Neural cell (in vitro differentiated cells): ENCODE results near the gene STIM2. TPM values are rescaled to one million over a fixed set of nuclear protein-coding genes. Genes with fewer than 3 reads are reported as not detected.

ENCODE experiments used
- H2AFZ ChIP-seq: fragments of 200-600, 300-800 bp; sonication (generic), shearing (Covaris generic); 2 replicates; pipeline ENCODE4 v1.6.0; 2014; ENCODE audit warnings: low read depth, mild to moderate bottlenecking, antibody characterized with exemption, low read length, moderate library complexity
- H3F3A ChIP-seq: fragments of 200-600 bp; shearing (Covaris generic); 2 replicates; pipeline ENCODE4 v1.6.1; 2016; ENCODE audit warnings: mild to moderate bottlenecking, moderate library complexity, mixed read lengths, antibody characterized with exemption, low read length; ENCODE audit not compliant: insufficient read depth, poor library complexity, severe bottlenecking
- H3K27ac ChIP-seq: fragments of 200-600, 300-800 bp; sonication (generic), shearing (Covaris generic); 2 replicates; pipeline ENCODE4 v1.5.1; 2014; ENCODE audit warnings: mild to moderate bottlenecking, low read length, moderate library complexity
- H3K27me3 ChIP-seq: fragments of 300-800, 200-600 bp; sonication (generic), shearing (Covaris generic); 2 replicates; pipeline ENCODE4 v1.6.0; 2014; ENCODE audit warnings: mild to moderate bottlenecking, low read depth, low read length, moderate library complexity; ENCODE audit not compliant: insufficient read depth
- H3K36me3 ChIP-seq: fragments of 300-800, 200-600 bp; sonication (generic), shearing (Covaris generic); 2 replicates; pipeline ENCODE4 v1.5.1; 2014; ENCODE audit warnings: mild to moderate bottlenecking, antibody characterized with exemption, low read length, moderate library complexity; ENCODE audit not compliant: insufficient read depth
- H3K4me2 ChIP-seq: fragments of 300-800, 200-600 bp; sonication (generic), shearing (Covaris generic); 2 replicates; pipeline ENCODE4 v1.6.0; 2014; ENCODE audit warnings: mild to moderate bottlenecking, low read length
- H3K4me3 ChIP-seq: fragments of 300-800, 200-600 bp; sonication (generic), shearing (Covaris generic); 2 replicates; pipeline ENCODE4 v1.5.1; 2014; ENCODE audit warnings: mild to moderate bottlenecking, low read length, moderate library complexity
- H3K79me2 ChIP-seq: fragments of 200-600 bp; shearing (Covaris generic); replicated peaks from 2 replicates; pipeline ENCODE4 v1.6.0; 2014; ENCODE audit warnings: mild to moderate bottlenecking, low read length, moderate library complexity; ENCODE audit not compliant: insufficient read depth
- H3K9ac ChIP-seq: fragments of 300-800, 200-600 bp; sonication (generic), shearing (Covaris generic); 2 replicates; pipeline ENCODE4 v1.6.1; 2016; ENCODE audit warnings: mild to moderate bottlenecking, low read length, mixed read lengths
- H3K9me2 ChIP-seq: fragments of 200-600 bp; shearing (Covaris generic); 2 replicates; pipeline ENCODE4 v1.6.1; 2016; ENCODE audit warnings: mild to moderate bottlenecking, low read length, mixed read lengths; ENCODE audit not compliant: insufficient read depth
- H3K9me3 ChIP-seq: fragments of 200-600, 300-800 bp; sonication (generic), shearing (Covaris generic); 2 replicates; pipeline ENCODE4 v1.6.1; 2016; ENCODE audit warnings: mild to moderate bottlenecking, mixed run types, low read length, moderate library complexity, mixed read lengths
- H4K20me1 ChIP-seq: fragments of 200-600 bp; shearing (Covaris generic); 2 replicates; pipeline ENCODE4 v1.6.1; 2016; ENCODE audit warnings: mild to moderate bottlenecking, mixed run types; ENCODE audit not compliant: insufficient read depth
- CTCF ChIP-seq: fragments of 450-650 bp; IDR thresholded peaks from 2 replicates; pipeline ENCODE4 v1.5.1; 2014; ENCODE audit warnings: antibody characterized with exemption, mild to moderate bottlenecking, moderate library complexity; ENCODE audit not compliant: poor library complexity, severe bottlenecking
- EP300 ChIP-seq: fragments of 450-650 bp; conservative IDR thresholded peaks from 2 replicates; pipeline ENCODE4 v1.6.1; 2014; ENCODE audit warnings: antibody characterized with exemption, mild to moderate bottlenecking, moderate library complexity; ENCODE audit not compliant: poor library complexity, severe bottlenecking
- EZH2 ChIP-seq: fragments of 200-600, 300-800 bp; shearing (Covaris generic), sonication (generic); IDR thresholded peaks from 2 replicates; pipeline ENCODE4 v1.6.1; 2014; ENCODE audit warnings: antibody characterized with exemption, low read length, borderline replicate concordance, mild to moderate bottlenecking; ENCODE audit not compliant: insufficient read depth, poor library complexity, severe bottlenecking
- MXI1 ChIP-seq: fragments of 450-650 bp; conservative IDR thresholded peaks from 2 replicates; pipeline ENCODE4 v1.6.1; 2014; ENCODE audit warnings: antibody characterized with exemption, mild to moderate bottlenecking; ENCODE audit not compliant: poor library complexity, severe bottlenecking
- POLR2AphosphoS5 ChIP-seq: IDR thresholded peaks from 2 replicates; pipeline ENCODE4 v1.6.1; 2012
- TAF1 ChIP-seq: IDR thresholded peaks from 2 replicates; pipeline ENCODE4 v1.6.1; 2012; ENCODE audit warnings: low read depth
- polyA plus RNA-seq: library from polyadenylated mRNA; depleted of rRNA; stranded (reverse); fragments of >200 nt; gene quantifications from 2 replicates; pipeline ENCODE4 v1.2.3, GENCODE V29; 2014
- TF ChIP-seq, protein P1 (sequence below): IDR thresholded peaks from 2 replicates; pipeline ENCODE4 v1.6.1; 2012; ENCODE audit warnings: borderline replicate concordance

Gene STIM2
- polyA plus RNA-seq, 1 donor from 2014 or later, result 25.3 TPM

- Histone ChIP-seq H3K27me3 (no peaks in the 10 kb centered on the region), H3K9me2 (no peaks in the 10 kb centered on the region), H3K9me3 (no peaks in the 10 kb centered on the region), H2AFZ (no peak overlapping the region), H3K79me2 (peaks cover 52% of the 10 kb centered on the region), H3K36me3 (no peaks in the 10 kb centered on the region), H4K20me1 (no peaks in the 10 kb centered on the region), H3K9ac (no peak overlapping the region), H3K4me3 (peak overlapping the region; percentile 75), H3K27ac (no peak overlapping the region), H3K4me2 (peak overlapping the region; percentile 71), H3F3A (no peaks in the 10 kb centered on the region)
- no peak for TF ChIP-seq CTCF
Measured at GRCh38 chr4:26864899-26865298, 4.3 kb downstream of the STIM2 start.

GRCh38 chr4:26866203-26866602 is 5.6 kb downstream of the STIM2 start:
- Histone ChIP-seq H3K4me2 (no peak overlapping the region), H3K9ac (no peak overlapping the region), H3K9me2 (no peaks in the 10 kb centered on the region), H3F3A (no peaks in the 10 kb centered on the region), H3K4me3 (no peak overlapping the region), H3K79me2 (peaks cover 52% of the 10 kb centered on the region), H2AFZ (no peak overlapping the region), H3K27me3 (no peaks in the 10 kb centered on the region), H3K27ac (no peak overlapping the region), H3K9me3 (no peaks in the 10 kb centered on the region), H4K20me1 (no peaks in the 10 kb centered on the region), H3K36me3 (no peaks in the 10 kb centered on the region)
- no peak for TF ChIP-seq EP300
- TF ChIP-seq MXI1, result no peak
- no peak for TF ChIP-seq POLR2AphosphoS5
- TF ChIP-seq, protein P1, sequence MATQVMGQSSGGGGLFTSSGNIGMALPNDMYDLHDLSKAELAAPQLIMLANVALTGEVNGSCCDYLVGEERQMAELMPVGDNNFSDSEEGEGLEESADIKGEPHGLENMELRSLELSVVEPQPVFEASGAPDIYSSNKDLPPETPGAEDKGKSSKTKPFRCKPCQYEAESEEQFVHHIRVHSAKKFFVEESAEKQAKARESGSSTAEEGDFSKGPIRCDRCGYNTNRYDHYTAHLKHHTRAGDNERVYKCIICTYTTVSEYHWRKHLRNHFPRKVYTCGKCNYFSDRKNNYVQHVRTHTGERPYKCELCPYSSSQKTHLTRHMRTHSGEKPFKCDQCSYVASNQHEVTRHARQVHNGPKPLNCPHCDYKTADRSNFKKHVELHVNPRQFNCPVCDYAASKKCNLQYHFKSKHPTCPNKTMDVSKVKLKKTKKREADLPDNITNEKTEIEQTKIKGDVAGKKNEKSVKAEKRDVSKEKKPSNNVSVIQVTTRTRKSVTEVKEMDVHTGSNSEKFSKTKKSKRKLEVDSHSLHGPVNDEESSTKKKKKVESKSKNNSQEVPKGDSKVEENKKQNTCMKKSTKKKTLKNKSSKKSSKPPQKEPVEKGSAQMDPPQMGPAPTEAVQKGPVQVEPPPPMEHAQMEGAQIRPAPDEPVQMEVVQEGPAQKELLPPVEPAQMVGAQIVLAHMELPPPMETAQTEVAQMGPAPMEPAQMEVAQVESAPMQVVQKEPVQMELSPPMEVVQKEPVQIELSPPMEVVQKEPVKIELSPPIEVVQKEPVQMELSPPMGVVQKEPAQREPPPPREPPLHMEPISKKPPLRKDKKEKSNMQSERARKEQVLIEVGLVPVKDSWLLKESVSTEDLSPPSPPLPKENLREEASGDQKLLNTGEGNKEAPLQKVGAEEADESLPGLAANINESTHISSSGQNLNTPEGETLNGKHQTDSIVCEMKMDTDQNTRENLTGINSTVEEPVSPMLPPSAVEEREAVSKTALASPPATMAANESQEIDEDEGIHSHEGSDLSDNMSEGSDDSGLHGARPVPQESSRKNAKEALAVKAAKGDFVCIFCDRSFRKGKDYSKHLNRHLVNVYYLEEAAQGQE, result no peak
- no peak for TF ChIP-seq EZH2
- no peak for TF ChIP-seq CTCF
- no peak for TF ChIP-seq TAF1
